NCI-H446 treated with DMSO at 0.1 percent for 48 hours (cell line): ENCODE results near the gene FBXL17.

ENCODE experiments used
- DNase-seq: peaks from one replicate; lab custom pipeline; 2025; lab: John Stamatoyannopoulos, UW

The FBXL17 gene

DNA sequence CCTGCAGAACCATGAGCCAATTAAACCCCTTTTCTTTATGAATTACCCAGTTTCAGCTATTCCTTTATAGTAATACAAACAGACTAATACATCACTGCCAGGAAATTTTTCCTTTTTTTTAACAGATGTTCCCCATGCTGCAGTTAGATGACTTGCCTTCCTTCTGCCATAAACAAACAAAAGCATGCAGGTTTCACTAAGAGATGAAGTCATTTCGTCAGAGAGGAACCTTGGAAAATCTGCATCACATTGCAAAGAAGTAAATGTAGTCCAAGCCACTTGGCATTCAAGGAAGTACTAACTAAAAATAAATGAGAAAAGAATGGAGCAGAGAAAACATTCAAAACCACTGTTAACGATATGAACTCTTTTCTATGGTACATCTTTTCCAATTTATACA lies 517.1 kb downstream of the FBXL17 start:
- no peak for DNase-seq

DNA sequence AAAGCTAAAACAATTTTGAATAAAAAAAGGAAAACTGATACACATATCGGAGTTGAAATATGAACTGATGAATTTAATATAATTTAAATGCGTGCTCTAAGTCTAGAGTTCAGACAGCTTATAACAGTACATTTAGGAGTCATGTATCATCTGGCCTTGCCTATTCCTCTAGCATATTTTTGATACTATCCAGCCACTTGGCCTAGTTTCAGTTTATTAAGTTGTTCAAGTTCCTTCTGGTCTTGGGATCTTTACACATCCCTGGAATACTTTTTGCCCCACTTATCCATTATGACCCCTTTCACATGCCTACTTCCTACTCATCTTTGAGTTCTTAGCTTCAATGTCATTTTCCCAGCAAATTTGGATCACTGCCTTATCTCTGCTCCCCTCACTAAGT lies 518.8 kb downstream of the FBXL17 start:
- no peak for DNase-seq

DNA sequence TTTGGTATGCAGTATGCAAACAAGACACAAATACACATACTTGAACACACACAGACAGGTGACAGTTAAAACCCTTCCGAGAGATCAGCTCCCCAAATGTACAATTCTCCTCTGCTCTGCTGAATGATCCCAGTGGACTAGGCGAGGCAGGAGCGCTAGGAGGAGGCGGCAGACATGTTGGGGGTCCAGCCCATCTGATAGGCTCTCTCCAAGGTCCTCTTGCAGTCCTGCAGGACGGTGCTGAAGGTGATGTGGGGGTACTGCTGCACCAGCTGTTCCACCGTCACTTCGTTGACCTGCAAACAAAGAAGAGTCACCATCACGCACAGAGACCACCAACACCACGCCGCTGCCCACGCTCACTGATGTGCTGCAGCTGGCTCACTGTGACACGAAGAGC lies 520.3 kb downstream of the FBXL17 start:
- no peak for DNase-seq

DNA sequence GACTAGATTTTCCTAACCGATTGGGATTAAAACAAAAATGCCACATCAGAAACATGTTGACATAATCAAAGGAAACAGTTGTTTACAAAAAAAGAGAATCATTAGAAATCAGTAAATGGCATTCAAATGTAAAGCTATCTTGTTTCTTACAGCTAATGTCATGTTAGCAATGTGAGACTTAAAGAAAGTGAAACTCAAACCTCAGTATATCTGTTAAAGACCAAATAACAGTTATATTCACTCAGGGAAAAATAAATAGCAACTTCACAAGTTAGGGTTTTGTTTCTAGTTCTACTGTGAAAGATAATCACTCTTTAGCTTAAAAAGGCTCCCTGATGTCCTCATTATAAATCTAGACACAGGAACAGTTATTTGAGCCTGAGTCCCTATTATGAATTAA lies 521.9 kb downstream of the FBXL17 start:
- DNase-seq: no peak

DNA sequence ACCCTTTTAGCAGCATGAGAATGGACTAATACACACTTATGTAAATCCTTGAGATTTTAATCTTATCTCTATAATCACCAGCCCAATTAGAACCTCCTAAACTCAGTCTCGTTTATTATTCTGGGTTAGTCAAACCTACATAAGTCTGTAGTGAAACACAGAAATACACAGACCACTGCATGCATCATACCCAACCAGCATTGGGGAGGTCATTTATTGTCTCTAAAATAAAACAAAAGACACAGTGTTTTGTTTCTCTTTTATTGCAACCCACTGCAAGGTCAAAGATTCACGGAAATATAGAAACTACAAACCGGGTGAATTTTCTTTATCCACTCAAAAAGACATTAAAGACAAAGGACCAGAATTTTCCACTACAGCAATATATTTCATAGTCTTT lies 523.1 kb downstream of the FBXL17 start:
- DNase-seq: no peak

DNA sequence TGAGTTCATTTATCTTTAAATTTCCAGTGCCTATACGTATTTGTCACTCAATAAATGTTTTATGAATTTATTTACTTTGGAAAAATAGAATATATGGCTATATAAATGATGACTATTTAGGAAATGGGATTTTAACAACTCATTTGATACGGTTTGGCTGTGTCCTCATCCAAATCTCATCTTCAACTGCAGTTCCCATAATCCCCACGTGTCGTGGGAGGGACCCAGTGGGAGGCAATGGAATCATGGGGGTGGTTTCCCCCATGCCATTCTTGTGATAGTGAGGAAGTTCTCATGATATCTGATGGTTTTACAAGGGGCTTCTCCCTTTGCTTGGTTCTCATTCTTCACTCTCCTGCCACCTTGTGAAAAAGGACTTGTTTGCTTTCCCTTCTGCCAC lies 523.6 kb downstream of the FBXL17 start:
- no peak for DNase-seq

DNA sequence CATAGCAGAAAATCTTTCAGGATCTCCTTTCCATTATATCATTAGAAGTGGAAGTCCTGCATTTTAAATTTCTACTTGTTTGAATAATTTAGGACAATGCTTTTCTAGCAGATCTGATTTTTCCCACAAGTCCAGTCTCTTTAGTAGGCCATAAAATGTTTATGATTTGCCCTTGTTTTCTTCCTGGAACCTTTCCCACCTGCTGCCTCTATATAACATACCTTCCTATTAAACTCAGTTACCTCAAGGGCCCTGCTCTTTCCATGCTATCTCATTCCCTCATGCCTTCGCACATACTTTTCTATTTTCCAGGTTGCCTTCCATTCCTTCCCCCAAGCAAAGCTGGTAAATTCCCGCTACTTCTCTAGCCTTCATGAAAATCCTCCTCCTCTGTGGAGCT lies 524.1 kb downstream of the FBXL17 start:
- DNase-seq: no peak

DNA sequence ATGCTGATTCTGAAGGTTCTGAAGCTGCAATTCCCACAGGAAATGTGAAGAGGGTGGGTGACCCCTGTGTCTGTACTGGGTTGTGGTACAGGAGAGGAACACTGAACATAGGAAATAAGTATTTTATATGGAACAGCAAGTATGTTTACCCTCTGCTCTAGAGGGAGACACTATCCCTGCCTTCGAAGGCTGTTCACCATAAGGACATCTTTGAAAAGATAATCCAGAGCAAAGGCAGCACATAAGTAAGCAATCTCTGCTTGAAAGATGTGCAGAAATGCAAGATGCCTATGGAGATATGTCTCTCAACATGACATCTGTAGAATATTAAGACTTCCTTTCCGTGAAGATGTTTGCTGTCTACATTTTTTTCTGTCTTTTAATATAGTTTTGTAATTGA lies 526.7 kb downstream of the FBXL17 start:
- DNase-seq: no peak

DNA sequence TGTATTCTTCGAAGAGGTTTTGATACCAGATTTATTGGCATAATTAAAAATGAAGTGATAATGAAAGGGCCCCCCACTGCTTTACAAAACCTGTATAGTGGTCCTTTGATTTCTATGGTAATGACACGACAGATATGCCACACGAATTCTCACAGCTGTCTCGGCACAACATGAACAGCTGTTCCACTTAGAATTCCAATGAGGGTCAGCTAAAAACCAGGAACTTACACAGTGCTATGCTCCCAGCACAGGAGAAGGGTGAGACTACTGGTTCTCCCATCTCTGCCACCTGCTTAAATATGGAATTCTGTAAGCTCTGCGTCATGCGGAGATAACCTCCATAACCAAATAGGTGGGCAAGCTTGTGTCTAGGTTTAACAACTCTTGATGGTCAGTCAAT lies 528.2 kb downstream of the FBXL17 start:
- no peak for DNase-seq

DNA sequence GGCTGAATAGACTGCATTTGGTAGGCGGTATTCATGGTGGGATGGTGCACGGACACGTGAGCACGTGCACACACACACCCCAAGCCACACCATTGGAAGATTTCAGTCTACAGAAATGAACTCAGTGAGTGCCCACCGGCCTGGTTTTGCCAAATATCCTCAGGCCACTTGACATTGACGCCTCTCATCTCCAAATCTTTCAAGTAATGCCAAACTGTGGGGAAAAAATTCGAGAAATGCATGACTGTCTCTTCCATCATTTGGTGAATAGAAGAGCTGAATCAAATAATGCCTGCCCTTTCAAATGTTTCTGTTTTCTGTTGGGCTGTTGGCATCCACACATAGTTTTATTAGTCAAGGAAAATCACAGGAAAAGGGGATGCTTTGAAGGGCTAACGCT lies 528.9 kb downstream of the FBXL17 start:
- no peak for DNase-seq

DNA sequence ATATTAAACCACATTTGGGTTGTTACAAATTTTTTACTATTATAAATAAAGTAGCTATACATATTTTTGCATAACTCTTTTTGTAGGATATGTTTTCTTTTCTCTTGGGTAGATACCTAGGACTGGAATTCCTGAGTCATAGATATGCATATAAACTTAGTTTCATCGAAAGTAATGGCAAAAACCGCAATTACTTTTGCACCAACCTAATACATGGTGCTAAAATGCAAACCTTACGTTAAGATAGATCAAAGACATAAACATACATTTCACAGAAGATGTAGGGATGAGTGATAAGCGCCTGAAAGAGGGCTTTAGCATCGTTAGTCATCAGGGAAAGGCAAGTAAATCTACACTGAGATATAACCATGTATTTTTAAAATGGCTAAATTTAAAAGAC lies 532.8 kb downstream of the FBXL17 start:
- no peak for DNase-seq

DNA sequence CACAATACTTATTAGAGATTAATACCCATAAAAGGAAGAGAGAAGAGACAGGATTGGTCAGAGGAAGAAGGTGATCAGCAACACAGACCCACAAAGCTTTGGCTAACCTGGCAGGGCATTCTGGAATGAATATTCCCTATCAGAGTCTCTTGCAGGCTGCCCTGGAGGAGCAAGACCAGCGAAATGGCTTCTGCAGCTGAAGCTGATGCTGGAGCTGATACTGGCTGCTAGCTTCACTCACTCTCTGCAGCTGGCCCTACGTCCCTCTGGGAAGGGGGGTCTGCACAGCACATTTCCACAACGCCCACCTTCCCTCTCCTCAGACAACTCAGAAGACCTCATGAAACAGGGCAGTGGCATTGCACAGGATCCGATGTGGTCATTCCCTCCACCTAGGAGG lies 541.3 kb downstream of the FBXL17 start:
- DNase-seq: no peak

DNA sequence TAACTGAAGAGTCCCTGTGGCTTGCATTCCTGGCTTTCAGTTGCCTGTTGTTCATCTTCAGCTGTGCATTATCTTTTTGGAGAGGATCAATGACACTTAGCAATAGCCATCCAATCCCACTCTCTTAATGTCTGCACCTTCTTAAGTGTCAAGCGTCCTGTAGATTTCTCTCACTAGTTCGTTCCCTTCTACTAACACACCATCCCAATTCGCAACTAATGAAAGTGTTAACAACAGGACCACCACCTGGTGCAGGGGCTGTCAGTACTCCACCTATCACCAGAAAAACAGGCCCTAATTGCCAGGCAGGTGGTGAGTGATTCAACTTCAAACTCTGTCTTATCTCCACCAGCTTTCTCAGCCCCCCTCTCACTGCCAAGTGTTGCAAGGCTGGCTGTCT lies 541.7 kb downstream of the FBXL17 start:
- no peak for DNase-seq

DNA sequence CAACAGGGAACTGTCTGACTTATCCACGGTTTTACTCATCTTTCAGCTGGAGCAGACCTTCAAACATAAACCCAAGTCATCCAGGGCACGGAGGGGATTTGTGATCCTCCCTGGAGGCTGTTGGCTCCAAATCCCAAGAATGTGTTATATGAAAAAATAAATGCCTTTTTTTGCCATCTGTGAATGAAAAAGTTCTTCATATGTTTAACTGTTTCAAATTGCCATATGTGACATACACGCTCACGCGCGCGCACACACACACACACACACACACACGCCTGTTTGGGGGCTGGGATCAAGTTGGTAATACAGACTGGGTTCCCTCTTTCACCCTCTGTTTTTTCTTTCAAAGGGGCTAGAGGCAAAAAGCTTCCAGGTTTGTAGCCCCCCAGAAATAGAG lies 546.8 kb downstream of the FBXL17 start:
- DNase-seq: no peak

DNA sequence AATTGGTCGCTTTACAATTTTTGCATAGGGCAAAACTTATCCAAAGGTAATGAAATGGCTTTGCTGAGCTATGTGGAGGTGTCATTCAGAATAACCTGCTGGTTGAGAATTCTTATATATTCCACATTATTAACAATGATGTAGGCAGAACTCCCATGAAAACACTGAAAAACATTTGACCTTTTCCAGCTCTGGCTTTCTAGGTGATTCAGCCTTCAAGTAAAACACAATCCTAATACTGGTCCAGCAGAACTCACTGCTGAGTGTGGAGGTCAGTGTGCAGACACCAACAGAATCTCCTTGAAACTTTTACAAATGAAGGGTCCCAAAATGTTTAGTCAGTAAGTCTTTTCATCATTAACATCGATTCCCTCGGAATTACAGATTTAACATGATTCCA lies 549.2 kb downstream of the FBXL17 start:
- DNase-seq: no peak

DNA sequence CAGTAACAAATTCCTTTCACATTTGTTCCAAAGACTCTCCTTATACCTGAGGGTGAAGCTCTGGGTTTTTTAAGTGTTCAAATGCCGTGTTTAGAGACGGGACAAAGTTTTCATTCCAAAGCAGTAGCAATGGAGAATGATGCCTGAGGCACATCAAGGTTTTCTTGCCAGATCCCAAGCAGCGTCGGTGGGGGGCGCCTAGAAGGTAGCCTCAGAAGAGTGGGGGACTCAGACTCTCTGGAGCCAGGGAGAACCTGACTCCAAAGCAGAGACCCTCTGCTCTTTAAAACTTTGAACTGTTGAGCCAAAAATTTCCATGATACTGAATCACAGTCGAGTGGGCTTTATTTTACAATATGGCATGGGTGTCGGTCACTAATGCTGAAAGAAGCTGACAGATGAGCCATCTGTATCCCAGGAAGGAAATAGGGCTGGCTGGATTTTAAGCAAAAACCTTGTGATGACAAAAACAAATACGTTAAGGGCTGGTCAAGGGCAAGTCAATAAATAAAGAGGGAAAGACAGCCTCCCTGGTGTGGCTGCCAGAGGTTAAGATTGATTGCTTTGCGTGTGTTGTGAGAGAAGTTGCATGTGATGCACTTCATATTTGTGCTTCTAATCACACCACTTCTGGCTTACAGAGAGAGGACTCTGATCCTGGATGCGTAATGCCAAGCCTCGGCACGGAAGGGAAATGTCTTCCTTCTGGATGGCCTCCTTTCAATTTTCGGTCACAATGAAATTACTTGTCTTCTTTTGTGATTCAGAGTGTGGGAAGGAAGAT lies 550.1 kb downstream of the FBXL17 start:
- DNase-seq: no peak

DNA sequence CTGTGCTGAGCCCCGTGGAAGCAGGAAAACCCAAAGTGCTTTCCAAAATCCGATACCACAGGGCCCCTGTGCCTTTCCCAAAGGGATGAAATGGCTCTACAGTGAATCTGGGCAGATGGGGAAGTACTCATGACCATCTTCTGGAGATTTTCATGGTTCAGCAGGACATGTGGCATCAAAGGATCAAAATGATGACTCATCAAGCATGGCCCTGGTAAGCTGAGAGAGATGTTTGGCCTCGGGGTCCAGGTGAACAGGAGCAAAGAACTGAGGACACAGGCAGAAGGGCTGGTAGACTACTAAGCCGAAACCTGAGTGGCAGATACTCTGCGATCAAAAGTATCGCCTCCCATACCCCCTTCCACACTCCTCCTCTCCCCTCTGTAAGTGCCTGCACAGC lies 551.1 kb downstream of the FBXL17 start:
- no peak for DNase-seq

DNA sequence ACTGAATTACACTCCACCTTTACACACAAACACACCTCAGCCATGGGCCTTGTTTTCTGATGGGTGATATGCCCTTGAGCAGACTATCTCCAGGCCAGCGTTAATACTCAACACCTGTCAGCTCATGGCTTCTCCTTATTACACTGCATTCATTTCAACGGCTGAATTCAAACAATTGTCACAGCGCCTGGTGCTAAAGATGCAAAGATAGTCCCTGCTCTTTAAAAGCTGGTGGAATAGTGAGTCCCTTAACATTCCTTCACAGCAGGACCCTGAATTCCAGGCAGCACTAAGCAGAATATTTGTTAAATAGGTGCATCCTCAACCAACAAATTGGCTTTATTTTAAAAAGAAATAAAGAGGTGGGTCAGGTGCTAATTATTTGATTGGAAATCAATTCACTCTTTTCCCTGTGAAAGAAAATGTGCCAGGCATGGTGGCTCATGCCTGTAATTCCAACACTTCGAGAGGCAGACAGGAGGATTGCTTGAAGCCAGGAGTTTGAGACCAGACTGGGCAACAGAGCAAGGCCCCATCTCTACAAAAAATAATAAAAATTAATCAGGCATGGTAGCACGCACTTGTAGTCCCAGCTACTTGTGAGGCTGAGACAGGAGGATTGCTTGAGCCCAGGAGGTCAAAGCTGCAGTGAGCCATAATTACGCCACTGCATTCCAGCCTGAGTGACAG lies 555.4 kb downstream of the FBXL17 start:
- DNase-seq: no peak

DNA sequence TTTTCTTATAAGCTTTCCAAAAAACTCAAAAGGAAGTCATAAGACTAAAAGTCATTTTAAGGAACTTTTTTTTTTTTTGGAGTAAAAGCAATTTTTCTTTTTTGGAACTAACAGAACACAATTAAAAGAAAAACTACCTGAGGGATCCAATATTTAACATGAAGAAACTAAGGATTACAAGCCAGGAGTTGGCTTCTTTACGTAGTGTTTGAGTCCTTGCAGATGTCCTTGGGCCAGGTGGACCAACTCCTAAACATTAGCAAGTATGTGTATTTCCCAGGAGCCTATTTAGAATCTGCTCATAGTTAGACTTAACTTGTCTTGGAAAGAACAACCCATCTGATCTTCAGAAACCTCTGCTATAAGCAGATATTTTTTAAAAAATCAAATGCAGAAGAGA lies 557.1 kb downstream of the FBXL17 start:
- no peak for DNase-seq

DNA sequence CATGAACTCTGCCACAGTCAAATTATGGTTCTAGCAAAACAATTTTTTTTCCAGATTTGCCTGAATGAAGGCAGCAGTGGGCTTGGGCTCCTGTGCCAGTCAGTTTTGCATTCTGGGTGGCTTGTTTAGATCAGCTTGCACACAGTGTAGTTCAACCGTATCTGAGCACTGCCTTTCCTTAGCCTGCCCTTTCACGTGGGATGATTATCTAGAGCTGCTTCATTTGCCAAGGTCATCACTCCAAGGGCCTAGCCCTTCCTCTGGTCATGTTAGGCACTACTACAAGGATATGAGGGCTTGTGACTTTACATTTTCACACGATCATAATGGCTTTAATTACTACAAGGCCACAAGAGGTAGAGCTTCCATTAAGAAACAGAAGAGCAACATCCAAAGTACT lies 560.6 kb downstream of the FBXL17 start:
- no peak for DNase-seq

DNA sequence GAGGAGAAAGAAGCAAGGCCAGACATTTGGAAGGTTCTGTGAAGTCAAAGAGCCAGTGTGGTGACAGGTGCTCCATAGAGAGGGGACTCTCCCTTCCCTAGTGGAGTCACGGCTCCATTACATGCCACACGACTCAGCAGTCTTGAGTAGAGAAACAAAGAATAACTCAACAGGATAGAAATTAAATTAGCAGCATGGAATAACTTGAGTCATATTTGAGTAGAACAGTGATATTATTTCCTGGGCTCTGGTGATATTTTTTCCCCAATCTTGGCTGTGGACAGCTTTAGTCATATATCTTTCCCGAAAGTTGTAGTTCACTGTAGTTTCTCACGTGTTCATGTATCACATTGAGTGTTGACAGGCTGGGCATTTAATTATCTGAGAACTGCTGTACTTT lies 561.5 kb downstream of the FBXL17 start:
- DNase-seq: no peak

DNA sequence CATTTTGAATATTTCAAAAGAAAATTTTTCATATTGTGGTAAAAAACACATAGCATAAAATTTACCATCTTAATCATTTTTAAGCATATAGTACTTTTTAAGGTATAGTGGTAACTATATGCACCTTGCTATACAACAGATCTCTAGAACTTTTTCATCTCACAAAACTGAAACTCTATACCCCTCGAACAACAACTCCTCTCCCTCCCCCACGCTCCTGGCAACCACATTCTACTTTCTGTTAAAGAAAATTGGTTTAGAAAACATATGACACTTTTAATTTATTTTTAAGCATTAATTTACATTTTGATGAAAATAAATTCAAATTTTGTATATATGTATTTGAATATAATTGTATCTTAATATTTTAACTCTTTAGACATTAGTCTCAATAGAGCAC lies 563.9 kb downstream of the FBXL17 start:
- DNase-seq: no peak

DNA sequence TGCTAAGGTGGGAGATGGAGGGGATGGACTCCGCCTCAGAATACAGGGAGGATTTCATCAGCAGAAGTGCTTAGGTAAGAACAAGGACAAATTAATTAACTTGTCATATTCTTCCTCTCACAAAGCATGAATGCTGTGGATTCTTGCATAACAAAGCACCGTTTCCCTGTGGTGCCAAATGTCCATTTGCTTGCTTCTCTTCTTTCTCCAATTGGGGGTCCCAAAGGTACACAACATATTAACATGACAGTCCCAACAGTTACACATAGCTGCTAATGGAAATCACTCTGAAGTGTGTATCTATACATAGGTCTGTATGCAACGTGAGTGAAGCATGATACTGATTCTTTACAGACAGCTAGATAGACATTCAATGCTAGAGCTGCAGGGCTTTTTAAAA lies 564.5 kb downstream of the FBXL17 start:
- DNase-seq: no peak

DNA sequence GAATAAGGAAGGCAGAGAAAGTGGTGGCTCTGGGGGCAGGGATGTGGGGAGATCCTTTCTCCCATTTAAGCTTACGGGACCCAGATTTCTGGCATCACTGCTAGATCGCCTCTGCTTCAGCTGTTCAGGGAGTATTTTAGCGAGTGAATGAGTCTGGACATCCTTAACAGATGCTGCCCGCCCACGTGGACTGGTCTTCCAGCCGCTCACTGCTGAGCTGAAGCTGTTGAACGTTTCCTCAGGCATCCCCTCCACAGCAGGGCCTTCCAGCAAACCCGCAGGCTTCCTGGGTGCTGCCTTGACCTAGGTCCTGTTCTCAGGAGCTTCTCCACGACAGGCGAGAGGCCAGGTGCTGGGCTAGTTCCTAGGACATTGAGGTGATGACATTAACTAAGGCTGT lies 566.8 kb downstream of the FBXL17 start:
- no peak for DNase-seq
